ENCODE results near the gene PTTG1IP2. TPM values are rescaled to one million over a fixed set of nuclear protein-coding genes. Genes with fewer than 3 reads are reported as not detected.

The PTTG1IP2 gene
- total RNA-seq, 1 donor from 2014 or later = not detected

- DNase-seq (ENCODE audit: low read depth, low spot score) = no peak
These were observed 83.1 kb downstream of the PTTG1IP2 start for GRCh38 chr7:90552521-90552920.

DNA sequence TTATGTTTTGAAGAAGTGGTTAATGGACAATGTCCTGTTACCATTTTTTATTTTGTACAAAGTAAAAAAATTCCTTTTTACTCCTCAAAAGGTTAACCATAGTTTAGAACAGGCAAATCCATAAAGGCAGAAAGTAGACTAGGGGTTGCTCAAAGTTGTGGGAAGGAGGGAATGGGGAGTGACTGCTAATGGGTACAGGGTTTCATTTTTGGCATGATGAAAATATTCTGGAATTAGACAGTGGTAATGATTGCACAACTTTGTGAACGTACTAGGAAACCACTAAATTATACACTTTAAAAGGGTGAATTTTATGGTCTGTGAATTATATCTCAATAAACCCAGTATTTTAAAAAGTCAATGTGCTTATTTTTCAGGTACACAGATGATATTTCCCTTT is 91.3 kb downstream of the PTTG1IP2 start:
- DNase-seq (ENCODE audit: low read depth, low spot score) = no peak

Other genes starting within 250 kb of the PTTG1IP2 start
- gene CFAP69, start 224.5 kb upstream of the PTTG1IP2 start, total RNA-seq = 1.8 and 3.6 TPM in 2 replicates
- gene FAM237B, start 148.3 kb upstream of the PTTG1IP2 start, total RNA-seq = not detected in 2 replicates
- gene GTPBP10, start 122.9 kb upstream of the PTTG1IP2 start, total RNA-seq = 7.4 and 14.0 TPM in 2 replicates
- 4.6 and 13.3 TPM in 2 replicates for gene CLDN12, start 66.2 kb upstream of the PTTG1IP2 start, total RNA-seq
- gene CDK14, start 126.7 kb downstream of the PTTG1IP2 start, total RNA-seq = 13.6 and 19.5 TPM in 2 replicates